22Rv1 (cell line): ENCODE data around the gene CCND2.

ENCODE experiments used
- H3K27ac ChIP-seq: fragments of 450-650 bp; 2 replicates; pipeline ENCODE4 v1.5.1; 2017
- ZFX ChIP-seq: fragments of 450-650 bp; IDR thresholded peaks from 2 replicates; pipeline ENCODE4 v1.6.1; 2017; ENCODE audit warnings: antibody characterized with exemption, borderline replicate concordance
- TF ChIP-seq, protein P1 (sequence below): fragments of 450-650 bp; IDR thresholded peaks from 2 replicates; pipeline ENCODE4 v1.5.1; 2017; ENCODE audit warnings: mild to moderate bottlenecking

The CCND2 gene

DNA sequence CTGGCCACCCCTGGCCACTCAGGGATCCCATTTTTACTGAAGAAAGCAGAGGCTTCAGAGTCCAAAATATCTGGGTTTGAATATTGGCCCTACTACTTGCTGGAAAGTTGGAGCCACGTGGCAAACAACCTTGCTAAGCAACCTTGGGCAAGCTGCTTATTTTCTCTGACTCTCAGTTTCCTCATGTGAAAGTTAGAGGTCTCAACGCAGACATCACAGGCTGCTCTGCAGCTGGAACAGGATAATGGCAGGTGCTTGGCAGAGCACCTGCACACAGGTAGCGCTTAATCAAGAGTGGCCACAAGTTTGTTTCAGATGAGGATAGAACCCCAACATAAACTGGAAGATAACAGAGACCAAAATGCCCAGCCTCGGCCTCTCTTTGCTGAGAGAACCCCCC, 28.1 kb upstream of the CCND2 start:
- TF ChIP-seq, protein P1, sequence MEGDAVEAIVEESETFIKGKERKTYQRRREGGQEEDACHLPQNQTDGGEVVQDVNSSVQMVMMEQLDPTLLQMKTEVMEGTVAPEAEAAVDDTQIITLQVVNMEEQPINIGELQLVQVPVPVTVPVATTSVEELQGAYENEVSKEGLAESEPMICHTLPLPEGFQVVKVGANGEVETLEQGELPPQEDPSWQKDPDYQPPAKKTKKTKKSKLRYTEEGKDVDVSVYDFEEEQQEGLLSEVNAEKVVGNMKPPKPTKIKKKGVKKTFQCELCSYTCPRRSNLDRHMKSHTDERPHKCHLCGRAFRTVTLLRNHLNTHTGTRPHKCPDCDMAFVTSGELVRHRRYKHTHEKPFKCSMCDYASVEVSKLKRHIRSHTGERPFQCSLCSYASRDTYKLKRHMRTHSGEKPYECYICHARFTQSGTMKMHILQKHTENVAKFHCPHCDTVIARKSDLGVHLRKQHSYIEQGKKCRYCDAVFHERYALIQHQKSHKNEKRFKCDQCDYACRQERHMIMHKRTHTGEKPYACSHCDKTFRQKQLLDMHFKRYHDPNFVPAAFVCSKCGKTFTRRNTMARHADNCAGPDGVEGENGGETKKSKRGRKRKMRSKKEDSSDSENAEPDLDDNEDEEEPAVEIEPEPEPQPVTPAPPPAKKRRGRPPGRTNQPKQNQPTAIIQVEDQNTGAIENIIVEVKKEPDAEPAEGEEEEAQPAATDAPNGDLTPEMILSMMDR: no peak
- no peak for TF ChIP-seq ZFX
- H3K27ac ChIP-seq: no peak overlapping the region

DNA sequence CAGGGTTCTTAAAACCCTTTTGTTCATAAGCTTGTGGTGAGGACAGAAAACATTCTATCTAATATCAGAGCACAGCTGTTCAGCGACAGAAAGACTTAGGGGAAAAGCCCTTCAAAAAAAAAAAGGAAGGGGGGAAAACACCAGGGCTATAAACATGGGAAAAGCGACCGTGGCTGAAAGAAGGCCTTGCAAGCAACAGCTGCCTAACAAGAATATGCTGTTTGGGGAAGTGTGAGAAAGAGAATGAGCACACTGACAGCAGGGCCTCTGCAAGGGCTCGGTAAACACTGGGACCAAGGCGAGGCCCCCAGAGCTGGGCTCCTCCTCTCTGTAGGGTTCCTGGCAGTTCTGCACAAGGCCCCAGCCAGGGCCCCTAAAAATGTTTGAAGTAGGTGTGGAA, 27.4 kb upstream of the CCND2 start:
- H3K27ac ChIP-seq: no peak overlapping the region
- TF ChIP-seq, protein P1: no peak
- no peak for TF ChIP-seq ZFX

DNA sequence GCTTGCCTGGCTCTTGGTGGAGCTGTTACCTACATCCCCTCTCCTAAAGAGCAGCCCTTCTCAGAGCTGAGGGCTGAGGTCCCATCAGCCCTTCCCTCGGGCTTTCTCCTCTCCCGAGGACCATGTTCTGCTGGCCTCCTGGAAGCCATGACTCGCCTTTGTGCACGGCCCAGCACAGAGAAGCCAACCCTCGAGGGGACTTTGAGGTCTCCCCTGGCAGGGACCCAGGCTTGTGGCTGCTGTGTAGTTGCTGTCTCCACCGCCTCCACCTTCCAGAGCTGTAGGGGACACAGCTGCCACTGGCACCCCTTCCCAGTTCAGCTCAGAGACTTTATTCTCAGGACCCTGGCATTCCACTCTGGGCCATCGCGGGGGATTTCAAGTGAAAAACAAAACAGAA, 22.9 kb upstream of the CCND2 start:
- TF ChIP-seq, protein P1: no peak
- no peak for TF ChIP-seq ZFX
- no peak overlapping the region for H3K27ac ChIP-seq

DNA sequence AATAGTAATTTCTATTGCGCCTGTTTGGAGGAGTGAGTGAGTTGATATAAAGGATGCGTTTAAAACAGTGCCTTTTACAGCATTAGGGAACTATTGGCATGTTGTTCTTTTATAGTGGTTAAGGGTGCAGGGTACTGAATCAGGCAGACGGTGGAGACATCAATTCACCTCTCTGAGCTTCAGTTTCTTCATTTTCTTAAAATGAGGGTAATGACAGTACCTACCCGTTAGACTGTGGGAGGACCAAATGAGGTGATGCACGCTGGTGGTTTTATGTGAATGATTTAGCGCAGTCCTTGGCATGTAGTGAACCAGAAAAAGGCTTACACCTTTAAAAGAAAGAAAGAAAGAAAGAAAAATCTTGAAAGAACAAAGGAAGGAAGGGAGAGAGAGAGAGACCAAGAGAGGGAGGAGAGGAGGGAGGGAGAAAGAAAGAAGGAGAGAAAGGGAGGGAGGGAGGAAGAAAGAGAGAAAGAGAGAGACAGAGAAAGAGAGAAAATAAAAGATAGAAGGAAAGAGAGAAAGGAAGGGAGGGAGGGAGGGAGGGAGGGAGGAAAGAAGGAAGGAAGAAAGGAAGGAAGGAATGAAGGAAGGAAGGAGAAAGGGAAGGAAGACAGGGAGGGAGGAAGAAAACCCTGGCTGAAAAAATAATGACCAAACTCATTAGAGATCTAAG, 22.2 kb upstream of the CCND2 start:
- no peak overlapping the region for H3K27ac ChIP-seq
- TF ChIP-seq ZFX: no peak
- TF ChIP-seq, protein P1: no peak

DNA sequence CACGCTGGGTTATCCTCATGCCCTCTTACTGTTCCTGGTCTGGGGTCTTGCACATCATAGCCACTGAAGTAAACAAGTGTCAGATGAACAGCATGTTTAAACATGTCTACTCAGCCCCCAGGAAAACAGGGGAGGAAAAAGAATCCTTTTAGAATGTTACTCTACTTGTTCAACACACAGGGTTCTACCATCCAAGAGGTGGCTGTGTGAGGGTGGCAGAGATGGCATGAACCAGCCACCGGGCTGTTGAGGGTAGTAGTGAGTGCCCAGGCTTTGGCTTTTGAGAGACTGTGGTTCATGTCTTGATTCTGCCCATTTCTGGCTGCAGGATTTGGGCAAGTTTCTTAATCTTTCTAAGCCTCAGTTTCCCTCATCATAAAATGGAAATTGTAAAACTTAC, 21.6 kb upstream of the CCND2 start:
- H3K27ac ChIP-seq: no peak overlapping the region
- TF ChIP-seq, protein P1: no peak

DNA sequence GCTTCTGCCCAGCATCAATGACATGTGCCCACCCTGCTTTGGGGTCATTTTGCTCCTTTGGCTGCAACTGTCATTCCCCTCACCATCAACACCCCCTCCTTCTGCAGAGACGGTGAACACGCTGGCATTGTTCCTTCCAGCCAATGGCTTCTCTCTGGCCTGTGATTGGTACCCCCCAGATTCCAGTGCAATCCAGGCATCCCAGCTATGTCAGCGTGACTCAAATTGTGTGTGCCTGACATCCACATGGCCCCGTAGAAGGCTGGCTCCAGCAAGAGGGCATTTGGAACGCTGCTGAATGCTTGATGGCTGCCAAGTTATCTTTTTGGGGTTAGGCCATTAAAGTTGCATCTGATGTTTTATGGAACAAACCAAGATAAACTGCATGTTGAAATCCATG, 21.0 kb upstream of the CCND2 start:
- no peak for TF ChIP-seq ZFX
- TF ChIP-seq, protein P1: no peak
- H3K27ac ChIP-seq: no peak overlapping the region

DNA sequence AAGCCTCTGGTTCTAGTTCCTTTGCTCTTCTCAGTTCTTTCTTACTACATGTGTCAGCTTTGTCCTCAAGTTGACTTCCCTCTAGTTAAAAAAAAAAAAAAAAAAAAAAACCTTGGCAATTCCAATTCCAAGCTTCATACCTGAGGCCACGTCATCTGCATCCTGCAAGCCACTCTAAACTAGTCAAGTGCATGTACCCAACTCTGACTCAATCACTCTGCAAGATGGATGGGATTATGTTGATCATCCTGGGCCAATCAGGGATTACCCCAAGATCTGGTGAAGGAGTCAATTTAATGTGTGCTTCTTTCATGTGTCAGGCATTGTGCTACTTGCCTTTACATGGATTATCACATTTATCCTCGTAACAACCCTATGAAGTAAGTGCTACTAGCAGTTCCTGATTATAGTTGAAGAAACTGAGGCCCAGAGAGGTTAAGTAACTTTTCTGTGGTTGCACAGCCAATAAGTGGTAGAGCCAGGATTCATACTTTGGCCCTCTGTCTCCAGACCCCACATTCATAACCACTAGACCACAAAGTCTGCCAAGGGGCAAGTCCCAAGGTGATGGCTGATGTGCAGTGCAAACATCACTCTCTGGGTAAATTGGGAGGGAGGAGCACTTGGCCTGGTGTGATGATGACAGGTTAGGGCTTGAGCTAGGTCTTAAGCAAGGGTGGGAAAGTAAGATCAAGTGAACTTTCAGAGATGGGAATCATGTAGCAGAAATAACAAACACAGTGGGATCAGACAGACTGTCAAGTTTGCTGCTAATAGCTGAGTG, 17.3 kb upstream of the CCND2 start:
- TF ChIP-seq, protein P1: no peak
- TF ChIP-seq ZFX: no peak
- no peak overlapping the region for H3K27ac ChIP-seq
